OCI-M2 (cell line): ENCODE results near the gene OMP.
"Not testable (repeated sequence)": the region's sequence is repeated elsewhere in the genome, so short reads cannot be mapped to it uniquely, and the experiment has no call there.

Experiments
- DNase-seq: peaks from one replicate; lab custom pipeline; 2025; ENCODE audit not compliant: unreplicated experiment; lab: John Stamatoyannopoulos, UW

The OMP gene, protein sequence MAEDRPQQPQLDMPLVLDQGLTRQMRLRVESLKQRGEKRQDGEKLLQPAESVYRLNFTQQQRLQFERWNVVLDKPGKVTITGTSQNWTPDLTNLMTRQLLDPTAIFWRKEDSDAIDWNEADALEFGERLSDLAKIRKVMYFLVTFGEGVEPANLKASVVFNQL

DNA sequence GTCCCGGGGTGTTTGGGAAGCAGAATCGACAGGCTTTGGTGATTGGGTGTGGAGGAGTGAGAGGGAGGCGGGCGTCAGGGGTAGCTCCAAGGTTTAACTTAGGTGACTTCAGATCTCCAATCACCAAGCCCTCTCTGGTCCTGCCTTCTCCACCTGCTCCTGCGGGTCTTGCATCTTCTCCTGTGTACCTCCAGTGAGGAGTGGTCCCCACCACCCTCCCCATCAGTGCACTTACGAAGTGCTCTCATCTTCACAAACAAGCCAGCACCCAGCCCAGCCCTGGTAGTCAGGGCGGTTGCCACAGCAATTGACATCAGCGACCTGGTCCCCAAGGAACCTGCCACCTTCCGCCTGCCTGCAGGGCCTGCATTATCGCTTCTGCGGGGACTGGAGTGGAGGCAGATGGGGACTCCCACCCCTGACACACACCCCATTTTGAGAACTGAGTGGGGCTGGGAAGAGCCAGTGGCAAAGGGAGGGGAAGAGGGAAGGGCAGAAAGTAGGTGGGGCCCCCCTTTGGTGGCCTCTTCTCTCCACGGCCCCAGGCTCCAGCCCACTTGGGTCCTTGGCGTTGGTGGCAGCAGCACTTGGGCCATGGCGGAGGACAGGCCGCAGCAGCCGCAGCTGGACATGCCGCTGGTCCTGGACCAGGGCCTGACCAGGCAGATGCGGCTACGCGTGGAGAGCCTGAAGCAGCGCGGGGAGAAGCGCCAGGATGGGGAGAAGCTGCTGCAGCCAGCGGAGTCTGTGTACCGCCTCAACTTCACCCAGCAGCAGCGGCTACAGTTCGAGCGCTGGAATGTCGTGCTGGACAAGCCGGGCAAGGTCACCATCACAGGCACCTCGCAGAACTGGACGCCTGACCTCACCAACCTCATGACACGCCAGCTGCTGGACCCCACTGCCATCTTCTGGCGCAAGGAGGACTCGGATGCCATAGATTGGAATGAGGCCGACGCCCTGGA lies at the start of gene OMP:
TSS of gene OMP (plus strand) at position 595 of the 965 bp plus-strand sequence. CDS start at position 595, 0 bp downstream.
- no peak for DNase-seq

DNA sequence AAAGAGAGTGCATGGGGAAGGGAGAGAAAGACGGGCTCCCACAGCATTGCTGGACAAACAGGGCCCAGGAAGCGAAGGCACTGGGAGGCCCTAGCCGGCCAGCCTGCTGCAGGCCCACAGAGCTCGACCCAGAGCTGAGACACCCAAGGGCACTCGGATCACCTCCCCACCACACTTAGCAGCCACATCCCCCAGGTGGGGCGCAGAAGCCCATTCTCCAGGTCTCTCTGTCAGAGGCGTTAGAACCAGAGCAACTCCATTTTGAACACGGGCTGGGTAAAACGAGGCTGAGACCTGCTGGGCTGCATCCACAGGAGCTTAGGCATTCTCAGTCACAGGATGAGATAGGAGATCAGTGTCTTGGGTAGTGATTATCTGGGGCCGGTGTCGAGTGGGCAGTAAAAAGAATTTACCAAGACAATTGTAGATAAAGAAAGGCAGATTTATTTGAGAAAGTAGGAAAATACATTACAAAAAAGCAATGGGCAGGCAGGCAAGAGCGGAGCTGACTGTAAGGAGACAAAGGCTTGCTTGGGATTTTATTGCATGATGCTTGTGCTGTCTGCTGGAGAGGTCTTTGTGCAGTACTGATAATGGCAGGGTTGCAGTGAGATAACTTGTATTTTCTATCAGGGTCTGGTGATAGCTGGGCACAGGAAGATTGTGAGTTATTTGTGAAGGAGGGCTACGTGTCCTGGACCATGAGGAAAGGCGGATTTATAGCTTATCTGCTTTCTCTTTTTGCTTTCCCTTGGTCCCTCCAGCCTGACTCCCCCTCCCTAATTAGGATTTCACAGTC lies 49.2 kb upstream of the OMP start:
- DNase-seq: peak; percentile 31

DNA sequence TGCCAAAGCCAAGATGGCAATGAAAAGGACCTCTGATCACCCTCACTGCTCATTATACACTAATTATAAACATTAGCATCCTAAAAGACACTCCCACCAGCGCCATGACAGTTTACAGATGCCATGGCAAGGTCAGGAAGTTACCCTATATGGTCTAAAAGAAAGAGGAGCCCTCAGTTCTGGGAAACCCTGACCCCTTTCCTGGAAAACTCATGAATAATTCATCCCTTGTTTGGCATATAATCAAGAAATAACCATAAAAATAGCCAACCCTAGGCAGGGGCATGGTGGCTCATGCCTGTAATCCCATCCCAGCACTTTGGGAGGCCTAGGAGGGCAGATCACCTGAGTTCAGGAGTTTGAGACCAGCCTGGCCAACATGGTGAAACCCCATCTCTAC lies 48.6 kb upstream of the OMP start:
- DNase-seq: no peak

DNA sequence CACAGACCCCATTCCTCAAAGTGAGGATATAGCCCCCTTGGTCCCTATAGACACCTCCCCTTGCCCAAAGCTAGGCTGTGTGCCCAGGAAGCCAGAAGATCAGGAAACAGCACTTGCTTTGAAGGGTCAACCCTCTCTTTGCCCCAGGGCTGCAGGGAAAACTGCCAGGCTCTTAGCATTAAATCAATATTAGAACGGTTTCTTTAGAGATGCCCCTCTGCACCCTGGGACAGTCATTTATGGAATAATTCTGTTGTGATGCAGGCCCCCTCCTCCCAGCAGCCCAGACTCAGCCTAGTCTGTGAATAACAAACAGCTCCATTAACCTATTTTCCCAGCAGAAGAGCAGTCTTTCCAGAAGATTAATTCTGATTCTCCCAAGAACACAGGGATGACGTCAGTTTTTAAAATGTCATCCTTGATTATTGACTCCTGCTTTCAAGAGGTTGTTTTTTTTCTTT lies 47.5 kb upstream of the OMP start:
- DNase-seq: no peak

DNA sequence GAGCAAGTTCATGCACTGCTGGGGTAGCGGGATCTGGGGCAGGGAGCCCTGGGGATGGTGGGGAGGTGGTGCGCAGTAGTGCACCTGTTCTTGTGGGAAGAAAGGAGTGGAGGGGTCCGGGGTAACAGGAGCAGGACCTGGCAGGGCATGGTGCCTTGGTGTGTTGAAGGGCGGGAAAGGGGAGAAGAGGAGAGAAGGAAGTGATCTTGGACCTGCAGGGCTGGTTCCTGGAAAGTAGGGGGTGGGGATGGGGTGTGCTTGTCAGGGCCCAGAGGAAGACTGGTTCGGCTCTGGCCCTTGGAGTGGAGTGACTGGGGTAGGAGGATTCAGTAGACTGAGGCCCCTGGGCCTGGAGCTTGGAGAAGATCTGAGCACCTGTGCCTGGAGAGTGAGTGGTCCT lies 46.7 kb upstream of the OMP start:
- DNase-seq: no peak

DNA sequence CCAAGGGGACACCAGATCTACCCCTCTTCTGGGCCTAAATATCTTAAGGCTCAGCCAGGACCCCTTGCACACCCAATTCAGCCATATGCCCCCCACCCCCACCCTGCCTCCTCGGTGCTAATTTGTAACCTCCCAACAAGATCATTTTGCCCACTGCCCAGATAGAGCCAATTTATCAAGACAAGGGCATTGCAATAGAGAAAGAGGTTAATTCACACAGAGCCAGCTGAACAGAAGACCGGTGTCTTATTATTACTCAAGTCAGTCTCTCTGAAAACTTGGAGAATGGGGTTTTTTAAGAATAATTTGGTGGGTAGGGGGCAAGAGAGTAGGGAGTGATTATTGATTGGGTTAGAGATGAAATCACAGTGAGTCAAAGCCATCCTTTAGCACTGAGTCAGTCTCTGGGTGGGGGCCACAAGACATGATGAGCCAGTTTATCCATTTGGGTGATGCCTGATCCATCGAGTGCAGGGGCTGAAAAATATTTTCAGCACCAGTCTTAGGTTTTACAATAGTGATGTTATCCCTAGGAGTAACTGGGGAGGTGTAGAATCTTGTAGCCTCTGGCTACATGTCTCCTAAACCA lies 45.7 kb upstream of the OMP start:
- no peak for DNase-seq

DNA sequence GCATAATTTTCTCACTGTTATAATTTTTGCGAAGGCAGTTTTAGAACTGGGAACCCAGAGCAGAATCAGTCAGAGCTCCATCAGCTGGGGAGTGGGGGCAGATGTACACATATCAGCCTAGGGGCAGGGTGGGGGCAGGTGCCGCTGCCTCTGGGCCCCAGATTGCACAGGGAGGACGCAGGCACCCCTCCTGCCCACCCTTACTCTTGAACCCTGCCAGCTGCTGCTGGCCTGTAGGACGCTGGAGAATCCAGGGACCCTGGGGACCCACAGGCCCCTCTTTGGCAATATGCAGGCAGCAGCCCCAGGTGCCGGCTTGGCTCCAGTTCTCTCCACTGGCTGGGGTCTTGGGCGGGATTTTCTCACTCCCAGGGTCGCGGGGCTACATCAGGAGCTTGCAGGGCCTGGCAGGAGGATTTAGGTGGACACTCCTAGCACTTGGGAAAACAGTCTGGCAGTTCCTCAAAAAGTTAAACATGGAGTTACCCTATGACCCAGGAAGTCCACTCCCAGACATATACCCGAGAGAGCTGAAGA lies 44.6 kb upstream of the OMP start:
- DNase-seq: no peak

DNA sequence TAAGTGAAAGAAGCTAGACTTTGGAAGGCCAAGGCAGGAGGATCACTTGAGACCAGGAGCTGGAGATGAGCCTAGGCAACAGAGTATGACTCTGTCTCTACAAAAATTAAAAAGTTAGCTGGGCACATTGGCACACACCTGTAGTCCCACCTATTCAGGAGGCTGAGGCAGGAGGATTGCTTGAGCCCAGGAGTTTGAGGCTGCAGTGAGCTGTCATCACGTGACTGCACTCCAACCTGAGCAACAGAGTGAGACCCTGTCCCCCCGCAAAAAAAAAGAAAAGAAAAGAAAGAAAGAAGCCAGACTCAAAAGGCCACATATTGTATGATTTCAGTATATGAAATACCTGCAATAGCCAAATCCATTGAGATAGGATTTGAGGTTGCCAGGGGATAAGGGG lies 43.7 kb upstream of the OMP start:
- no peak for DNase-seq

DNA sequence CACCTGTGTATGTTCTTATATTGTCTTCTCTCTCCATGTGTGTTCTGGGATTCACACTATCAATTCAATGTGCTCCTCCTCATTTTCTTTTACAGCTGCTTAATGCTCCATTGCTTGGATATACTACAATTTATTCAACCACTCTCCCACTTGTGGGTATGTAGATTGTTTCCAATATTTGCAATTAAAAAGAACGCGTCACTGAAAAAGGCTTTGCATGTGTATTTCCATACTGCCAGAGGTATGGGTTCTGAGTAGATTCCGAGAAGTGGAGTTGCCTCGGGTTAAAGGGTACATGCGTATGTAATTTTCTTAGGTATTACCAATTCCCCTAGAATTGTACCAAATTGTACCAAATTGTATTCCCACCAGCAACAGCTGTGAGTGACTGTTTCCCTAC lies 42.8 kb upstream of the OMP start:
- no peak for DNase-seq

DNA sequence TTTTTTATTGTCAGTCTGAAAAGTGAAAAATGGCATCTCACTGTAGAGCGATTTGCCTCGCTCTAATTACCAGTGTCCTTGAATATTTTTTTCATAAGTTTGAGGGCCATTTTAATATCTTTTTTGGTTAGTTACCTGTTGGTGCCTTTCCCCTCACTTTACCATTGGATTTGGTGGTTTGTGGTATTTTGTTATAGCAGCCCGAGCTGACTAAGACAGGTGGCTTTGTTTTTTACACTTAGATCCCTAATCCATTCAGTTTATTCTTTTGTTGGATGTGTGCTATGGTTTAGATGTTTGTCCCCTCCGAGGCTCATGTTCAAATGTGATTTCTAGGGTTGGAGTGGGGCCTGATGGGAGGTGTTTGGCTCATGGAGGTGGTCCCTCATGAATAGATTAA lies 42.4 kb upstream of the OMP start:
- DNase-seq: no peak

DNA sequence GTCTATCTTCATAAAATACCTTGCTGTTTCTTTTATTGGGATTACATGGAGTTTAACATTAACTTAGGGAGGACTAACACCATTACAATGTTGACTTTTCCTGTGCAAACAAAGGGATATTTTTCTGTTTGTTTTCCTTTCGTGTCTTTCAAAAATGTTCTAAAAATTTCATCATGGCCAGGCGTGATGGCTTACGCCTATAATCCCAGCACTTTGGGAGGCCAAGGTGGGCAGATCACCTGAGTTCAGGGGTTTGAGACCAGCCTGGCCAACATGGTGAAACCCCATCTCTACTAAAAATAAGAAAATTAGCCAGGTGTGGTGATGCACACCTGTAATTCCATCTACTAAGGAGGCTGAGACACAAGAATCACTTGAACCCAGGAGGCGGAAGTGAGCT lies 41.4 kb upstream of the OMP start:
- DNase-seq: not testable (repeated sequence)

DNA sequence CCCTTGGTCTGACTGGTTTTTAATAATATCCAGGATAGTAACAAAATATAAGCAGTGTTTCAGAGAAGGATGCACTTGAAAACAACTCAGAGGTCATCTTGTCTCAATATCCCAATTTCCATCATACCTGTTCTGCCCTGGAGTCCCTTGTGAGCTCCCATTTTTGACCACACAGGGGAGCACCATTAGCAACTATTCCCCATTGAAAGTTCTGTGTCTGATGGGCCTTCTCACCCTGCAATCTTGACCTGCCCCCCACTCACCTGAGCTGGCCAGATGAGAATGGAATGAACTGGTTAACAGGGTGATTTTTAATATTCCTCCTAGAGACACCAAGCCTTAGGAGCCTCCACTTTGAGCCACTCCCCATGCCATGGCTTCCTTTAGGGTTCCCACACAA lies 39.7 kb upstream of the OMP start:
- DNase-seq: no peak

DNA sequence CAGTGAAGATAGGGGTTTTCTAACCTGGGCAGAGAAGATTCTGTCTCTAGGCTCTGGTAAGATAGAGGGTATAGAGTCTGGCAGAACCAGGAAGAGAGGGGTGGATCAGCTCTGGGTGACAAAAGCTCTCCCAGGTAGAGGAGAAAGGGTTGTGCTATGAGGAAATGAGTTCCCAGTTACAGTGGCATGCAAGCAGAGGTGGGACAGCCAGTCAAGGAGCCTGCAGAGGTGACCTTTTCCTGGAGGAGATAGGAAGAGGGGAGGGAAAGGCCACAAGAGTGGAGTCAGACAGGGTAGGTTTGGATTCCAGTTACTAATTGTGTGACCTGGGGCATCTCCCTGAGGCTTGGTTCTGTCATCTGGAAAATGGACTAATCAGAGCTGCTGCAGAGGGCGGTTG lies 39.2 kb upstream of the OMP start:
- no peak for DNase-seq

DNA sequence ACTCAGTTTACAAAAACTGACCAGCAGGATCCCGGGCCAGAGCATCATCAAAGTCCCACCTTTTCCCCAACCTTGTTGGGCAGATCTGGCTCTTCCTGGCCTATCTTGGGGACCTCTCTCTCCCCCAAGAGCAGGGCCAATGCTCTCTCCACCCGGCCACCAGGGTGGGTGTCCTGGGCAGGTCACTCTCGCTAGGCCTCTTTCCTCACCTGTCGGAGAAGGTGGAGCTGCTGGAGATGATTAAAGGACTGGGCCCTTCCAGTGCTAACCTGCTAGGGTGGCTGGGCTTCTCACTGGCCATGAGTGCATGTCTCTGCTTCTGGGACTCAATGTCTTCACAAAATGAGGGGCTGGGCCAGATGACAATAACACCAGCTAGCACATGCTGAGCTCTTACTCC lies 38.8 kb upstream of the OMP start:
- no peak for DNase-seq

DNA sequence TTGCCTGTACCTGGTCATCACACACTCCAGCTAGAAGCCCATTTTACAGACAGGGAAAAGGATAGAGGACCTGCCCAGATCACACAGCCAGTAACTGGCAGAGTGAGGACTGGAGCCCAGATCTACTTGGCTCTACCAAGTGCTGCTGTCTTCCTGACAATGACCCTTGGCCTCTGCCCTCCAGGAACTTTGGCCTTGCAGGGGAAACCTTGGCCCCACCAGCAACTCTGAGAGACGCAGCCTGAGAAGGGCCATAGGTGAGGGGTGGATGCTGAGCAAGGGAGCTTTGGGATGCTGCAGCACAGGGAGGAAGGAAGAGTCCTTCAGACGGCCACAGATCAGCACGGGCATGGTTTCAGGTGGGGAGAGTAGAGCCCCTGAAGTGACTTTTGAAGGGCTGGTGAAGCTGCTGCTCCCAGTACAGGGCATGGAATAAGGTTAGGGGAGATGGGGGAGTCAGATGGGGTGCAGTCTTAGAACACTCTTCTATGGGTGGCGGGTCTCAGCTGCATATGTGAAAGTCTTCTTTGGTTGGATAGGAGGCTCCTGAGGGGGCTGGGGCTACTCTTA lies 37.9 kb upstream of the OMP start:
- DNase-seq: no peak

DNA sequence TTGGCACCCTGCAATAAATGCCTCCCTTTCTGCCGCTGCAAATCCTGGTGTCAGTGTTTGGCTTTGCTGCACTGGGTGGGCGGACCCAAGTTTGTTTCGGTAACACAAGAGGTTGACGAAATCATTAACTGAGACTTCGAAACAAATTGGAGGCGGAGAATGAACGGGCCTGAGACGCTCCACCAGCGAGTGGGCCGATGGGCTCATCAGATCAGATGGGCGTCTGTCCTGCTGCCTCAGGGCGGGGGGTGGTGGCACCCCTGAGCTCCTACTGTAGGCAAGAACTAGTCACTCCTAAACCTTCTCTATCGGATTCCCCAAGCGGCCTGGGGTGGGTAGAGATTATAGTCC lies 36.8 kb upstream of the OMP start:
- DNase-seq: no peak

DNA sequence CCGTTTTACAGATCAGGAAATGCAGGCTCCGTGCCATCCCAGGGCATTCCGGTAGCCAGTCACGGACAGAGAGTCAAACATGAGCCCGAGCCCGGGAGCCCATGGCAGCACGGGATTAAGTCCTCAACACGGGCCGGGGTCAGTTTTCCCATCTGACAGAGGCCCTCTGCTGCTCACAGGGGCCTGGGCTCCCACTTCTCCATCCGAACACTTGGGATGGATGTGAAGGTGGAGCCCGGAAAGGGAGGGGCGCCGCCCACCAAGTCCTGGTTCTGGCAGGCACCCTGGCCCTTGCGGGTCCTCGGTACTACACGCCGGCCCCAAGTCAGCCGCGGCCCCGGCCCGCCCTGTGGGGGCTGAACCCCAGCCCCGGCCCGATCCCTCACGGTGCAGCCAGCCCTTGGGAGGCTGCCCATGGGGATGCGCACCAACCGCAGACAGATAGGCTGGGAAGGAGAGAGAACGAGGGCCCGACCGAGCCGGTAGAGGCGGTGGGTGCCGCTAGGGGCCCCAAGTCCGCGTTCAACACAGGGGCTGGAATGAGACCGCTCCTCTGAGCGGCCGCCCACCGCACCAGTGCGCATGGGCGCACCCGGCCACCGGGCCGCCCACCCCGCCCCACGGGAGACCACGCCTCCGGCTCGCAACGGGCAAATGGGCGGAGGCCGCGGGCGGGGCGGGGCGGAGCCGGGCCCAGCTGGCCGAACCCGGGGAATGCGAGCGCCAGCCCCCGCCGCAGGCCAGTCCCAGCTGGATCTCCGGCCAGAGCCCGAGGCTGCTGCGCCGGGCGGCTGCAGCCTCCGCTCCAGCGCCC lies 36.2 kb upstream of the OMP start, which contains the start of gene CAPN5:
TSS of gene CAPN5 (plus strand) at position 743 of the 814 bp plus-strand sequence. CDS start 17,916 bp downstream, outside the sequence.
- peak; percentile 26 for DNase-seq

DNA sequence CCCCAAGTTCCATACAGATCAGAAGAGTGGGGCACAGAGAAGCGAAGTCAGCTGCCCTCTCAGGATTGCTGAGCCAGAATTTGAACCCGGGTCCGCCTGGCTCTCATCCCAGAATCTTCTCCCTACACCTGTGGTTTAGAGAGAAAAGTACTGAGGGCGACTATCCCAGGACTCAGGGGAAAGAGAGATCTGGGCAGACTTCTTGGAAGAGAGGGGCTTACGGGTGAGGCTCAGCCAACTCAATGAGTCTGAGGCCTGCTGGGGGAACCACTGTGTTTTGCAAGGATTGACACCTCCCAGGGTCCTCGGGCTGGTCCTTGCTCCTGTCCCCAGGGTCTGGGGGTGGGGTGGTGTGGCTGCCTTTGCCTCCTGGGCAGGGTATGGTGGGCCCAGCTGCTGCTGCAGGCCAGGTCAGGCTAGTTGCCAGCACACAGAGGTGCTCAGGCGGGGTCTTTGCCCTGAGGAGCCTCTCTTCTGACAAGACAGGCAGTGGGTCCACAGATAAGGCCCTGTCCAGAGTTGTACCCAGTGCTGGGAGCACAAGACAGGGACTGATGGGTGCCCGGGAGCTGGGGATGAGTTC lies 34.7 kb upstream of the OMP start:
- no peak for DNase-seq
